ENCODE data around the gene KISS1.
"Not testable (repeated sequence)": the region's sequence is repeated elsewhere in the genome, so short reads cannot be mapped to it uniquely, and the experiment has no call there.

The KISS1 gene

GRCh38 chr1:204196068-204196795 is at the start of gene KISS1:
TSS of gene KISS1 (minus strand) at chr1:204196491. CDS start at chr1:204192876, 3,615 bp downstream.
- DNase-seq (ENCODE audit: low spot score), result no peak

- no peak for DNase-seq (ENCODE audit: low spot score)
These were observed 46.6 kb upstream of the KISS1 start for GRCh38 chr1:204242920-204243319.

GRCh38 chr1:204241914-204242313 is 45.6 kb upstream of the KISS1 start:
- no peak for DNase-seq (ENCODE audit: low spot score)

GRCh38 chr1:204241050-204241449 is 44.8 kb upstream of the KISS1 start:
- no peak for DNase-seq (ENCODE audit: low spot score)

- no peak for DNase-seq (ENCODE audit: low spot score)
These were observed 43.9 kb upstream of the KISS1 start for GRCh38 chr1:204240233-204240632.

GRCh38 chr1:204239401-204239800 is 43.1 kb upstream of the KISS1 start:
- not testable (repeated sequence) for DNase-seq (ENCODE audit: low spot score)

GRCh38 chr1:204238520-204238919 is 42.2 kb upstream of the KISS1 start:
- DNase-seq (ENCODE audit: low spot score), result not testable (repeated sequence)

GRCh38 chr1:204237515-204237914 is 41.2 kb upstream of the KISS1 start:
- not testable (repeated sequence) for DNase-seq (ENCODE audit: low spot score)

- no peak for DNase-seq (ENCODE audit: low spot score)
These were observed 36.2 kb upstream of the KISS1 start for GRCh38 chr1:204232526-204232925.

GRCh38 chr1:204230211-204230610 is 33.9 kb upstream of the KISS1 start:
- DNase-seq (ENCODE audit: low spot score), result no peak

GRCh38 chr1:204228896-204229295 is 32.6 kb upstream of the KISS1 start:
- no peak for DNase-seq (ENCODE audit: low spot score)

GRCh38 chr1:204227996-204228785 is 31.9 kb upstream of the KISS1 start:
- no peak for DNase-seq (ENCODE audit: low spot score)

- DNase-seq (ENCODE audit: low spot score), result no peak
These were observed 31.1 kb upstream of the KISS1 start for GRCh38 chr1:204227351-204227750.

- DNase-seq (ENCODE audit: low spot score), result no peak
These were observed 29.8 kb upstream of the KISS1 start for GRCh38 chr1:204225841-204226735.

- DNase-seq (ENCODE audit: low spot score), result no peak
These were observed 28.4 kb upstream of the KISS1 start for GRCh38 chr1:204224655-204225054.

- DNase-seq (ENCODE audit: low spot score), result no peak
These were observed 27.0 kb upstream of the KISS1 start for GRCh38 chr1:204223129-204223860.

- DNase-seq (ENCODE audit: low spot score), result no peak
These were observed 26.4 kb upstream of the KISS1 start for GRCh38 chr1:204222764-204223055.

GRCh38 chr1:204222006-204222763 is 25.9 kb upstream of the KISS1 start:
- DNase-seq (ENCODE audit: low spot score), result no peak

- no peak for DNase-seq (ENCODE audit: low spot score)
These were observed 25.0 kb upstream of the KISS1 start for GRCh38 chr1:204221271-204221670.

GRCh38 chr1:204219971-204220616 is 23.8 kb upstream of the KISS1 start:
- DNase-seq (ENCODE audit: low spot score), result no peak

- no peak for DNase-seq (ENCODE audit: low spot score)
These were observed 22.3 kb upstream of the KISS1 start for GRCh38 chr1:204218552-204218951.
